GM12891 (cell line): ENCODE results near the gene FDX1.

Experiments used
- DNase-seq: peaks from one replicate; pipeline ENCODE4 v3.0.0; 2011; ENCODE audit warnings: low spot score; ENCODE audit not compliant: insufficient read length
- FAIRE-seq: peaks from 2 replicates; lab custom pipeline; 2011; peaks lifted over from hg19 to GRCh38; lab: Jason Lieb, UNC
- PAX5 ChIP-seq: IDR thresholded peaks from 2 replicates; pipeline ENCODE4 v1.6.1; 2011; ENCODE audit warnings: low read length, moderate library complexity, mild to moderate bottlenecking; ENCODE audit not compliant: insufficient read depth, severe bottlenecking
- POLR2A ChIP-seq: IDR thresholded peaks from 2 replicates; pipeline ENCODE4 v1.6.1; 2011; ENCODE audit warnings: low read depth, low read length, control low read depth
- POLR2AphosphoS5 ChIP-seq: IDR thresholded peaks from 2 replicates; pipeline ENCODE4 v1.6.1; 2011; ENCODE audit warnings: low read depth, low read length, control low read depth
- POU2F2 ChIP-seq: IDR thresholded peaks from 2 replicates; pipeline ENCODE4 v1.6.1; 2011; ENCODE audit warnings: low read depth, mild to moderate bottlenecking, control low read depth, low read length, moderate library complexity
- SPI1 ChIP-seq: IDR thresholded peaks from 2 replicates; pipeline ENCODE4 v1.6.1; 2011; ENCODE audit warnings: low read depth, low read length, control low read depth
- TAF1 ChIP-seq: IDR thresholded peaks from 2 replicates; pipeline ENCODE4 v1.6.1; 2011; ENCODE audit warnings: low read depth, low read length, control low read depth

The FDX1 gene

GRCh38 chr11:110468121-110468520 lies 38.4 kb downstream of the FDX1 start:
- no peak for TF ChIP-seq POLR2AphosphoS5
- no peak for TF ChIP-seq PAX5
- TF ChIP-seq TAF1, result no peak
- TF ChIP-seq SPI1, result no peak
- TF ChIP-seq POLR2A, result no peak
- no peak for TF ChIP-seq POU2F2
- FAIRE-seq (no peak), DNase-seq (no peak)

GRCh38 chr11:110469127-110469526 lies 39.4 kb downstream of the FDX1 start:
- FAIRE-seq, result no peak
- no peak for TF ChIP-seq POU2F2
- TF ChIP-seq SPI1, result no peak
- no peak for TF ChIP-seq PAX5
- TF ChIP-seq TAF1, result no peak
- no peak for TF ChIP-seq POLR2A
- TF ChIP-seq POLR2AphosphoS5, result no peak
- DNase-seq, result no peak

- TF ChIP-seq POLR2A (no peak), SPI1 (no peak), TAF1 (no peak), PAX5 (no peak), POLR2AphosphoS5 (no peak), POU2F2 (no peak)
Measured at GRCh38 chr11:110470716-110471115, 41.0 kb downstream of the FDX1 start.

GRCh38 chr11:110471371-110471770 lies 41.6 kb downstream of the FDX1 start:
- no peak for TF ChIP-seq POLR2AphosphoS5
- no peak for TF ChIP-seq SPI1
- TF ChIP-seq POLR2A, result no peak
- TF ChIP-seq POU2F2, result no peak
- TF ChIP-seq PAX5, result no peak
- no peak for TF ChIP-seq TAF1
- FAIRE-seq, result no peak
- no peak for DNase-seq

More at GRCh38 chr11:110470716-110471115, 41.0 kb downstream of the FDX1 start:
- FAIRE-seq (no peak), DNase-seq (no peak)

GRCh38 chr11:110472858-110473257 lies 43.1 kb downstream of the FDX1 start:
- TF ChIP-seq POU2F2 (no peak), SPI1 (no peak), POLR2AphosphoS5 (no peak), POLR2A (no peak), TAF1 (no peak), PAX5 (no peak)
- FAIRE-seq (no peak), DNase-seq (no peak)

- no peak for TF ChIP-seq TAF1
- no peak for TF ChIP-seq SPI1
- TF ChIP-seq POU2F2, result no peak
- TF ChIP-seq POLR2A, result no peak
- TF ChIP-seq PAX5, result no peak
- no peak for TF ChIP-seq POLR2AphosphoS5
- DNase-seq (no peak), FAIRE-seq (no peak)
Measured at GRCh38 chr11:110473706-110474105, 44.0 kb downstream of the FDX1 start.

GRCh38 chr11:110474578-110474977 lies 44.8 kb downstream of the FDX1 start:
- FAIRE-seq, result no peak
- no peak for DNase-seq
- TF ChIP-seq TAF1, result no peak
- no peak for TF ChIP-seq POLR2A
- no peak for TF ChIP-seq POU2F2
- no peak for TF ChIP-seq POLR2AphosphoS5
- TF ChIP-seq SPI1, result no peak
- no peak for TF ChIP-seq PAX5

- FAIRE-seq, result no peak
- TF ChIP-seq TAF1 (no peak), PAX5 (no peak), SPI1 (no peak), POLR2AphosphoS5 (no peak), POLR2A (no peak), POU2F2 (no peak)
Measured at GRCh38 chr11:110475671-110476070, 45.9 kb downstream of the FDX1 start.

GRCh38 chr11:110478410-110478809 lies 48.7 kb downstream of the FDX1 start:
- TF ChIP-seq POLR2A (no peak), POU2F2 (no peak), POLR2AphosphoS5 (no peak), PAX5 (no peak), SPI1 (no peak), TAF1 (no peak)
- FAIRE-seq, result no peak
- no peak for DNase-seq

More at GRCh38 chr11:110475671-110476070, 45.9 kb downstream of the FDX1 start:
- no peak for DNase-seq
